ENCODE measurements around the gene GPR137B. TPM values are rescaled to one million over a fixed set of nuclear protein-coding genes. Genes with fewer than 3 reads are reported as not detected.
"Not testable (repeated sequence)": the region's sequence is repeated elsewhere in the genome, so short reads cannot be mapped to it uniquely, and the experiment has no call there.

The GPR137B gene
- total RNA-seq, 1 donor from 2014 or later: 5.8 TPM

GRCh38 chr1:236159704-236160539 lies 17.6 kb downstream of the GPR137B start:
- no peak for DNase-seq (ENCODE audit: low read depth)

GRCh38 chr1:236160540-236161127 lies 18.3 kb downstream of the GPR137B start:
- no peak for DNase-seq (ENCODE audit: low read depth)

GRCh38 chr1:236161230-236161629 lies 18.9 kb downstream of the GPR137B start:
- no peak for DNase-seq (ENCODE audit: low read depth)

GRCh38 chr1:236161755-236162154 lies 19.4 kb downstream of the GPR137B start:
- not testable (repeated sequence) for DNase-seq (ENCODE audit: low read depth)

- no peak for DNase-seq (ENCODE audit: low read depth)
Observed at GRCh38 chr1:236163463-236164153, 21.3 kb downstream of the GPR137B start.

- no peak for DNase-seq (ENCODE audit: low read depth)
Observed at GRCh38 chr1:236164273-236164672, 21.9 kb downstream of the GPR137B start.

- DNase-seq (ENCODE audit: low read depth): no peak
Observed at GRCh38 chr1:236165238-236165981, 23.1 kb downstream of the GPR137B start.

GRCh38 chr1:236166041-236166440 lies 23.7 kb downstream of the GPR137B start:
- DNase-seq (ENCODE audit: low read depth): no peak

- no peak for DNase-seq (ENCODE audit: low read depth)
Observed at GRCh38 chr1:236167154-236167553, 24.8 kb downstream of the GPR137B start.

GRCh38 chr1:236167578-236167977 lies 25.2 kb downstream of the GPR137B start:
- DNase-seq (ENCODE audit: low read depth): no peak

- no peak for DNase-seq (ENCODE audit: low read depth)
Observed at GRCh38 chr1:236168716-236169429, 26.5 kb downstream of the GPR137B start.

- peak; percentile 25 for DNase-seq (ENCODE audit: low read depth)
Observed at GRCh38 chr1:236172041-236172579, 29.8 kb downstream of the GPR137B start.

GRCh38 chr1:236173174-236173767 lies 30.9 kb downstream of the GPR137B start:
- DNase-seq (ENCODE audit: low read depth): no peak

GRCh38 chr1:236175642-236176336 lies 33.5 kb downstream of the GPR137B start:
- no peak for DNase-seq (ENCODE audit: low read depth)

- DNase-seq (ENCODE audit: low read depth): no peak
Observed at GRCh38 chr1:236176337-236177336, 34.3 kb downstream of the GPR137B start.

- no peak for DNase-seq (ENCODE audit: low read depth)
Observed at GRCh38 chr1:236179634-236180033, 37.3 kb downstream of the GPR137B start.

GRCh38 chr1:236181059-236181458 lies 38.7 kb downstream of the GPR137B start:
- no peak for DNase-seq (ENCODE audit: low read depth)

GRCh38 chr1:236185687-236186086 lies 43.3 kb downstream of the GPR137B start:
- DNase-seq (ENCODE audit: low read depth): no peak

Data from myocyte (in vitro differentiated cells).